Measurements from ENCODE around the gene ZNF423.

Gene ZNF423

GRCh38 chr16:49471038-49471727 is 384.7 kb downstream of the ZNF423 start:
- no peak for DNase-seq (ENCODE audit: low read depth)

GRCh38 chr16:49470513-49470991 is 385.4 kb downstream of the ZNF423 start:
- DNase-seq (ENCODE audit: low read depth), result no peak

- no peak for DNase-seq (ENCODE audit: low read depth)
Observed at GRCh38 chr16:49469930-49470451, 385.9 kb downstream of the ZNF423 start.

- DNase-seq (ENCODE audit: low read depth), result no peak
Observed at GRCh38 chr16:49469311-49469670, 386.6 kb downstream of the ZNF423 start.

GRCh38 chr16:49468611-49469310 is 387.2 kb downstream of the ZNF423 start:
- no peak for DNase-seq (ENCODE audit: low read depth)

GRCh38 chr16:49467540-49468372 is 388.2 kb downstream of the ZNF423 start:
- no peak for DNase-seq (ENCODE audit: low read depth)

- DNase-seq (ENCODE audit: low read depth), result no peak
Observed at GRCh38 chr16:49466881-49467280, 389.0 kb downstream of the ZNF423 start.

- no peak for DNase-seq (ENCODE audit: low read depth)
Observed at GRCh38 chr16:49466529-49466831, 389.4 kb downstream of the ZNF423 start.

GRCh38 chr16:49465661-49466528 is 390.0 kb downstream of the ZNF423 start:
- DNase-seq (ENCODE audit: low read depth), result no peak

GRCh38 chr16:49464877-49465504 is 390.9 kb downstream of the ZNF423 start:
- no peak for DNase-seq (ENCODE audit: low read depth)

GRCh38 chr16:49464093-49464492 is 391.8 kb downstream of the ZNF423 start:
- no peak for DNase-seq (ENCODE audit: low read depth)

- DNase-seq (ENCODE audit: low read depth), result no peak
Observed at GRCh38 chr16:49463529-49463928, 392.4 kb downstream of the ZNF423 start.

- no peak for DNase-seq (ENCODE audit: low read depth)
Observed at GRCh38 chr16:49462989-49463371, 392.9 kb downstream of the ZNF423 start.

GRCh38 chr16:49462362-49462988 is 393.4 kb downstream of the ZNF423 start:
- DNase-seq (ENCODE audit: low read depth), result no peak

GRCh38 chr16:49461517-49461951 is 394.4 kb downstream of the ZNF423 start:
- no peak for DNase-seq (ENCODE audit: low read depth)

GRCh38 chr16:49460786-49461470 is 395.0 kb downstream of the ZNF423 start:
- no peak for DNase-seq (ENCODE audit: low read depth)

- no peak for DNase-seq (ENCODE audit: low read depth)
Observed at GRCh38 chr16:49459953-49460735, 395.8 kb downstream of the ZNF423 start.

- DNase-seq (ENCODE audit: low read depth), result no peak
Observed at GRCh38 chr16:49458656-49459445, 397.1 kb downstream of the ZNF423 start.

Data from stromal cell of bone marrow (primary cell).